Measurements from ENCODE around the gene C11orf68. TPM values are rescaled to one million over a fixed set of nuclear protein-coding genes. Genes with fewer than 3 reads are reported as not detected.
A peak's percentile ranks its signal among the peaks of the same experiment; 100 is the strongest.

Gene C11orf68
- total RNA-seq, 1 donor from 2014 or later, result 31.2 TPM

- H3K27ac Mint-ChIP-seq, result no peak overlapping the region
- no peaks in the 10 kb centered on the region for H3K9me3 Mint-ChIP-seq
- TF ChIP-seq, protein P1, sequence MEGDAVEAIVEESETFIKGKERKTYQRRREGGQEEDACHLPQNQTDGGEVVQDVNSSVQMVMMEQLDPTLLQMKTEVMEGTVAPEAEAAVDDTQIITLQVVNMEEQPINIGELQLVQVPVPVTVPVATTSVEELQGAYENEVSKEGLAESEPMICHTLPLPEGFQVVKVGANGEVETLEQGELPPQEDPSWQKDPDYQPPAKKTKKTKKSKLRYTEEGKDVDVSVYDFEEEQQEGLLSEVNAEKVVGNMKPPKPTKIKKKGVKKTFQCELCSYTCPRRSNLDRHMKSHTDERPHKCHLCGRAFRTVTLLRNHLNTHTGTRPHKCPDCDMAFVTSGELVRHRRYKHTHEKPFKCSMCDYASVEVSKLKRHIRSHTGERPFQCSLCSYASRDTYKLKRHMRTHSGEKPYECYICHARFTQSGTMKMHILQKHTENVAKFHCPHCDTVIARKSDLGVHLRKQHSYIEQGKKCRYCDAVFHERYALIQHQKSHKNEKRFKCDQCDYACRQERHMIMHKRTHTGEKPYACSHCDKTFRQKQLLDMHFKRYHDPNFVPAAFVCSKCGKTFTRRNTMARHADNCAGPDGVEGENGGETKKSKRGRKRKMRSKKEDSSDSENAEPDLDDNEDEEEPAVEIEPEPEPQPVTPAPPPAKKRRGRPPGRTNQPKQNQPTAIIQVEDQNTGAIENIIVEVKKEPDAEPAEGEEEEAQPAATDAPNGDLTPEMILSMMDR (conservative IDR thresholded peaks at IDR 0.05), result no peak
- no peaks in the 10 kb centered on the region for H3K36me3 Mint-ChIP-seq
- no peak for DNase-seq (ENCODE audit: extremely low spot score, unreplicated experiment)
- H3K4me3 Mint-ChIP-seq, result no peak overlapping the region
- peaks cover 29% of the 10 kb centered on the region for H3K27me3 Mint-ChIP-seq
- peaks cover 3% of the 10 kb centered on the region for H3K4me1 Mint-ChIP-seq (ENCODE audit: unreplicated experiment)
Observed at GRCh38 chr11:65941720-65942310, 23.0 kb upstream of the C11orf68 start.

- Mint-ChIP-seq H3K27me3 (peaks cover 29% of the 10 kb centered on the region), H3K4me3 (no peak overlapping the region), H3K36me3 (no peaks in the 10 kb centered on the region), H3K4me1 (ENCODE audit: unreplicated experiment) (peaks cover 4% of the 10 kb centered on the region), H3K27ac (no peak overlapping the region), H3K9me3 (no peaks in the 10 kb centered on the region)
- DNase-seq (ENCODE audit: extremely low spot score, unreplicated experiment), result no peak
- TF ChIP-seq, protein P1 (conservative IDR thresholded peaks at IDR 0.05), result no peak
Observed at GRCh38 chr11:65937766-65938165, 18.9 kb upstream of the C11orf68 start.

- H3K4me1 Mint-ChIP-seq (ENCODE audit: unreplicated experiment), result peaks cover 4% of the 10 kb centered on the region
- TF ChIP-seq, protein P1 (conservative IDR thresholded peaks at IDR 0.05), result no peak
- H3K27ac Mint-ChIP-seq, result no peak overlapping the region
- H3K4me3 Mint-ChIP-seq, result no peak overlapping the region
- peaks cover 12% of the 10 kb centered on the region for H3K27me3 Mint-ChIP-seq
- no peak for DNase-seq (ENCODE audit: extremely low spot score, unreplicated experiment)
- no peaks in the 10 kb centered on the region for H3K36me3 Mint-ChIP-seq
- no peaks in the 10 kb centered on the region for H3K9me3 Mint-ChIP-seq
Observed at GRCh38 chr11:65934014-65934413, 15.2 kb upstream of the C11orf68 start.

GRCh38 chr11:65932558-65932919 lies 13.7 kb upstream of the C11orf68 start:
- Mint-ChIP-seq H3K4me1 (ENCODE audit: unreplicated experiment) (peaks cover 4% of the 10 kb centered on the region), H3K4me3 (no peak overlapping the region)
- TF ChIP-seq, protein P1 (conservative IDR thresholded peaks at IDR 0.05), result peak; percentile 59

DNA sequence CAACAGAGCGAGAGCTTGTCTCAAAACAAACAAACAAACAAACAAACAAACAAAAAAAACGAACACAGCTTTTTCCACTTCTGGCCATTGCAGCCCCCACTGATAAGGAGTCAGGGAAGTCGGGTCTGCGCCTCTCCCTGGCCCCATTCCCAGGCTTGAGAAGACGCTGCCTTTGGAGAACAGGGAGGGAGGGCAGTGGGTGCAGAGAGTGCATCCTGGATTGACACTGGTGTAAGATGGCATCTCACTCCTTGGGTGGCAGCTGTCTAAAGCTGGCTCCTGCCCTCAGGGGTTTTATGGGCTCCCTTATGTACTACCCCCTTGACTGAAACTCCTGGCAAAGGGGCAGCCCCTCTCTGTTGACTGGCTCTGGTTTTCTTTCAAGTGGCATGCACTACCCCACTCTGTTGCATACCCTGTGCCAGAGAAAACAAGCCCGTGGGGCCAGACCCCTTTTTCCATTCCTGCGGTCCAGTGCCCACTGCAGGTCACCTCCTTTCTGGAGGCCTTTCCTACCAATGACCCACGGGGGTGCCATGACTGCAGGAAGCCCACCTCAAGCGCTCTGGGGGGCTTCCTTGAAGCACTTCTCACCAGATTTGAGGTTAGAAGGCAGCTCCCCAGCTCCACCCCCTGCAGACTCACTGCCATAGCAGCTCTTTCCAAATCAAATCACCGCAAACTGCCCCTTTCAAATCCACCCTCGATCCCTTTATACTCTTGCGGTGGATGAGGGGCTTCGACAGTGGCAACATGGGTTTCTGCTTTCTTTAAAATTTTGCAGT lies 13.1 kb upstream of the C11orf68 start:
- H3K4me3 Mint-ChIP-seq, result no peak overlapping the region
- no peak for DNase-seq (ENCODE audit: extremely low spot score, unreplicated experiment)
- H3K27ac Mint-ChIP-seq, result no peak overlapping the region
- no peaks in the 10 kb centered on the region for H3K36me3 Mint-ChIP-seq
- TF ChIP-seq, protein P1 (conservative IDR thresholded peaks at IDR 0.05), result no peak
- H3K4me1 Mint-ChIP-seq (ENCODE audit: unreplicated experiment), result peaks cover 4% of the 10 kb centered on the region
- no peaks in the 10 kb centered on the region for H3K27me3 Mint-ChIP-seq
- no peaks in the 10 kb centered on the region for H3K9me3 Mint-ChIP-seq

More at GRCh38 chr11:65932558-65932919, 13.7 kb upstream of the C11orf68 start:
- H3K9me3 Mint-ChIP-seq, result no peaks in the 10 kb centered on the region
- H3K27me3 Mint-ChIP-seq, result peaks cover 2% of the 10 kb centered on the region
- H3K36me3 Mint-ChIP-seq, result no peaks in the 10 kb centered on the region
- DNase-seq (ENCODE audit: extremely low spot score, unreplicated experiment), result no peak
- H3K27ac Mint-ChIP-seq, result no peak overlapping the region
